A549 (cell line): Measurements from ENCODE around the gene C6orf52. TPM values are rescaled to one million over a fixed set of nuclear protein-coding genes. Genes with fewer than 3 reads are reported as not detected.

Source experiments
- ATAC-seq, 2 experiments: fragments of 200-7000 bp in 1 of 2; fragments of >200 bp in 1 of 2; cut with Nextera tagmentation in 1 of 2; cut with Tn5 transposase in 1 of 2; 3 replicates each; pipeline versions ENCODE4 v1.8.0 to v1.9.1; 2018 to 2020; ENCODE audit warnings: mild to moderate bottlenecking in 1 of 2, moderate library complexity in 1 of 2
- CTCF ChIA-PET: fragments of 300-600 bp; sonication (Branson Sonifier 250); formaldehyde crosslinking; extraction: SDS; loops from one replicate; lab custom pipeline; 2021; ENCODE audit warnings: antibody characterized with exemption, inconsistent platforms; lab: Yijun Ruan, JAX
- POLR2A ChIA-PET: fragments of 350-600 bp; formaldehyde crosslinking; extraction: SDS; loops from one replicate; lab custom pipeline; 2021; ENCODE audit warnings: antibody characterized with exemption, inconsistent platforms; lab: Yijun Ruan, JAX
- DNase-seq, 2 experiments: peaks; one replicate each; pipeline versions ENCODE4 v3.0.0 to v3.0.0-alpha.2; 2011 to 2016; ENCODE audit warnings: low read depth in 1 of 2, low spot score in 1 of 2
- FAIRE-seq: peaks from 2 replicates; lab custom pipeline; 2011; peaks lifted over from hg19 to GRCh38; lab: Jason Lieb, UNC
- H3K27ac ChIP-seq, 2 experiments: fragments of >200 bp; sonication (Bioruptor Twin); formaldehyde crosslinking; 3 replicates each; pipeline ENCODE4 v1.5.1; 2016 to 2017
- H3K4me1 ChIP-seq: fragments of >200 bp; sonication (Bioruptor Twin); formaldehyde crosslinking; 3 replicates; pipeline ENCODE4 v1.6.1; 2016
- H3K4me2 ChIP-seq: fragments of >200 bp; sonication (Bioruptor Twin); formaldehyde crosslinking; 3 replicates; pipeline ENCODE4 v1.6.1; 2016
- H3K4me3 ChIP-seq: fragments of >200 bp; sonication (Bioruptor Twin); formaldehyde crosslinking; 3 replicates; pipeline ENCODE4 v1.5.1; 2016
- H3K9me3 ChIP-seq: fragments of >200 bp; sonication (Bioruptor Twin); formaldehyde crosslinking; 3 replicates; pipeline ENCODE4 v1.6.1; 2016
- BHLHE40 ChIP-seq: IDR thresholded peaks from 2 replicates; pipeline ENCODE4 v1.6.1; 2012; ENCODE audit warnings: low read depth, low read length, inconsistent platforms
- CBX2 ChIP-seq: fragments of 200-600 bp; sonication (generic); IDR thresholded peaks from 2 replicates; pipeline ENCODE4 v1.6.1; 2016; ENCODE audit warnings: low read depth, mild to moderate bottlenecking, borderline replicate concordance
- CHD2 ChIP-seq: fragments of 150-350 bp; IDR thresholded peaks from 2 replicates; pipeline ENCODE4 v1.6.1; 2014; ENCODE audit warnings: low read length; ENCODE audit not compliant: partially characterized antibody
- CHD4 ChIP-seq: fragments of 200-600 bp; sonication (generic); IDR thresholded peaks from 2 replicates; pipeline ENCODE4 v1.6.1; 2016; ENCODE audit warnings: antibody characterized with exemption, mild to moderate bottlenecking, borderline replicate concordance
- E2F6 ChIP-seq: IDR thresholded peaks from 2 replicates; pipeline ENCODE4 v1.6.1; 2012; ENCODE audit warnings: low read depth, borderline replicate concordance
- EP300 ChIP-seq, 2 experiments: fragments of >200 bp; sonication (Bioruptor Twin); formaldehyde crosslinking; IDR thresholded peaks; 2 replicates in 1 of 2; 3 replicates in 1 of 2; pipeline ENCODE4 v1.6.1; 2016 to 2017
- FOSB ChIP-seq: fragments of 250-450 bp; sonication (Bioruptor Pico); IDR thresholded peaks from 2 replicates; pipeline ENCODE4 v1.5.0; 2020; ENCODE audit warnings: mild to moderate bottlenecking, moderate library complexity
- FOSL2 ChIP-seq, 2 experiments: fragments of 450-650 bp in 1 of 2; fragments of >200 bp in 1 of 2; sonication (Bioruptor Twin) in 1 of 2; formaldehyde crosslinking; IDR thresholded peaks; 2 replicates each; pipeline versions ENCODE4 v1.5.0 to v1.6.1; 2016 to 2020; ENCODE audit warnings: mild to moderate bottlenecking in 1 of 2, moderate library complexity in 1 of 2
- FOXS1 ChIP-seq: fragments of 250-450 bp; sonication (Bioruptor Pico); IDR thresholded peaks from 2 replicates; pipeline ENCODE4 v1.5.0; 2020; ENCODE audit warnings: mild to moderate bottlenecking, moderate library complexity
- HDAC2 ChIP-seq: fragments of 200-600 bp; sonication (generic); IDR thresholded peaks from 2 replicates; pipeline ENCODE4 v1.6.1; 2016
- HEYL ChIP-seq: fragments of 250-450 bp; sonication (Bioruptor Pico); IDR thresholded peaks from 2 replicates; pipeline ENCODE4 v1.8.0; 2021; ENCODE audit warnings: mild to moderate bottlenecking, moderate library complexity
- HOXB13 ChIP-seq: fragments of 250-450 bp; sonication (Bioruptor Pico); IDR thresholded peaks from 2 replicates; pipeline ENCODE4 v1.5.0; 2020; ENCODE audit warnings: low read depth, mild to moderate bottlenecking, moderate library complexity
- HOXB5 ChIP-seq: fragments of 250-450 bp; sonication (Bioruptor Pico); IDR thresholded peaks from 2 replicates; pipeline ENCODE4 v1.5.0; 2020; ENCODE audit warnings: mild to moderate bottlenecking, moderate library complexity
- JUNB ChIP-seq: fragments of >200 bp; sonication (Bioruptor Twin); formaldehyde crosslinking; IDR thresholded peaks from 2 replicates; pipeline ENCODE4 v1.6.1; 2016
- KDM1A ChIP-seq: fragments of 200-600 bp; sonication (generic); IDR thresholded peaks from 2 replicates; pipeline ENCODE4 v1.6.1; 2016; ENCODE audit warnings: low read depth, mild to moderate bottlenecking
- KDM5A ChIP-seq: fragments of 200-600 bp; sonication (generic); IDR thresholded peaks from 2 replicates; pipeline ENCODE4 v1.6.1; 2016; ENCODE audit warnings: antibody characterized with exemption, mild to moderate bottlenecking
- MYC ChIP-seq: IDR thresholded peaks from 2 replicates; pipeline ENCODE4 v1.6.1; 2012; ENCODE audit warnings: mild to moderate bottlenecking, inconsistent platforms, low read length, improper control_type of control experiment, borderline replicate concordance
- NR3C1 ChIP-seq: fragments of >200 bp; sonication (Bioruptor Twin); formaldehyde crosslinking; IDR thresholded peaks from 3 replicates; pipeline ENCODE4 v1.6.1; 2017
- PBX3 ChIP-seq: IDR thresholded peaks from 2 replicates; pipeline ENCODE4 v1.6.1; 2012
- PHF8 ChIP-seq: fragments of 200-600 bp; sonication (generic); IDR thresholded peaks from 2 replicates; pipeline ENCODE4 v1.6.1; 2016; ENCODE audit warnings: low read depth, mild to moderate bottlenecking, antibody characterized with exemption, moderate library complexity, borderline replicate concordance
- POLR2AphosphoS2 ChIP-seq: conservative IDR thresholded peaks from 2 replicates; pipeline ENCODE4 v1.6.1; 2012; ENCODE audit warnings: low read length, improper control_type of control experiment, inconsistent platforms
- RCOR1 ChIP-seq: fragments of 150-350 bp; IDR thresholded peaks from 2 replicates; pipeline ENCODE4 v1.6.1; 2014; ENCODE audit warnings: antibody characterized with exemption, low read length, low read depth
- RFX5 ChIP-seq: fragments of 450-650 bp; IDR thresholded peaks from 2 replicates; pipeline ENCODE4 v1.7.1; 2014; ENCODE audit warnings: antibody characterized with exemption, mild to moderate bottlenecking, moderate library complexity
- RNF2 ChIP-seq: fragments of 200-600 bp; sonication (generic); IDR thresholded peaks from 2 replicates; pipeline ENCODE4 v1.6.1; 2016; ENCODE audit warnings: low read depth, mild to moderate bottlenecking, antibody characterized with exemption, moderate library complexity, borderline replicate concordance
- SMC3 ChIP-seq: fragments of >200 bp; sonication (Bioruptor Twin); formaldehyde crosslinking; IDR thresholded peaks from 3 replicates; pipeline ENCODE4 v1.6.1; 2018; ENCODE audit warnings: inconsistent platforms
- SREBF2 ChIP-seq: fragments of 450-650 bp; IDR thresholded peaks from 2 replicates; pipeline ENCODE4 v1.6.1; 2014; ENCODE audit warnings: mild to moderate bottlenecking, moderate library complexity
- ZFP36 ChIP-seq: fragments of 450-650 bp; IDR thresholded peaks from 2 replicates; pipeline ENCODE4 v1.6.1; 2014; ENCODE audit warnings: borderline replicate concordance; ENCODE audit not compliant: partially characterized antibody
- WGBS: methylation state at CpG from one replicate; pipeline ENCODE4 v1.1.6; 2017; ENCODE audit errors: missing lambda C conversion rate; 5-methylcytosine and 5-hydroxymethylcytosine counted together
- polyA plus RNA-seq, 4 experiments: library from polyadenylated mRNA; depleted of rRNA in 3 of 4; stranded (reverse); fragments of >200 nt; fragmentation: RNase III in 1 of 4; extraction: RNeasy Plus Mini Kit Qiagen cat#74134 plus additional on column Dnase treatment in 1 of 4; gene quantifications; 2 replicates in 3 of 4; 3 replicates in 1 of 4; pipeline ENCODE4 v1.2.3, GENCODE V29; 2011 to 2017

The C6orf52 gene
- polyA plus RNA-seq, 2 of the 4 experiments (the other 2 are of a cell fraction), result 1.3 to 2.2 TPM

GRCh38 chr6:10640412-10640811, 54.0 kb downstream of the C6orf52 start:
- DNase-seq (no peak), FAIRE-seq (no peak), ATAC-seq (no peak)
- CTCF ChIA-PET, result interaction anchor here (1.0 kb wide), 1 partner anchor 130 kb away, joined by 3 read pairs; no protein-coding TSS in a partner anchor
- WGBS, result 95% methylated on average over 8 of the region's 8 CpGs
- TF ChIP-seq POLR2AphosphoS2 (no peak), ZFP36 (no peak), MYC (no peak), FOSL2 (IDR thresholded peaks at IDR 0.05) (no peak), FOSL2 (CRISPR knock-in tag; IDR thresholded peaks at IDR 0.05) (no peak), HOXB5 (CRISPR knock-in tag) (no peak), RCOR1 (no peak), KDM5A (no peak), SMC3 (no peak), SREBF2 (no peak), PHF8 (no peak), RFX5 (no peak)
- H3K4me1 ChIP-seq, result no peaks in the 10 kb centered on the region
- no peak overlapping the region for H3K4me2 ChIP-seq
- POLR2A ChIA-PET, result no interaction called here
- no peak overlapping the region for H3K27ac ChIP-seq
- H3K4me3 ChIP-seq, result no peak overlapping the region
- H3K9me3 ChIP-seq, result no peaks in the 10 kb centered on the region

- Histone ChIP-seq H3K9me3 (no peaks in the 10 kb centered on the region), H3K27ac (peak overlapping the region in 1 of 2 experiments; percentile 46; a peak in 1 of 6 replicates), H3K4me3 (no peak overlapping the region), H3K4me1 (peaks cover 9% of the 10 kb centered on the region; the same call in 2 of the 3 replicates), H3K4me2 (peak overlapping the region; percentile 19)
- CTCF ChIA-PET, result no interaction called here
- FAIRE-seq (no peak), DNase-seq (peak; percentile 28 to 45), ATAC-seq (peak; percentile 62 to 81; a peak in 5 of 6 replicates)
- TF ChIP-seq PBX3, result no peak
- TF ChIP-seq POLR2AphosphoS2, result no peak
- TF ChIP-seq CHD4, result no peak
- no peak for TF ChIP-seq RNF2
- no peak for TF ChIP-seq BHLHE40
- TF ChIP-seq EP300 (IDR thresholded peaks at IDR 0.05), result no peak
- TF ChIP-seq FOXS1 (CRISPR knock-in tag), result no peak
- no peak for TF ChIP-seq KDM5A
- no peak for TF ChIP-seq CHD2
- TF ChIP-seq HEYL (CRISPR knock-in tag), result no peak
- TF ChIP-seq KDM1A, result no peak
- TF ChIP-seq JUNB, result no peak
- 89% methylated on average over 1 of the region's 1 CpG for WGBS
- POLR2A ChIA-PET, result no interaction called here
Measured at GRCh38 chr6:10633216-10633615, 61.2 kb downstream of the C6orf52 start.

- Histone ChIP-seq H3K4me2 (no peak overlapping the region), H3K4me3 (no peak overlapping the region), H3K27ac (no peak overlapping the region), H3K4me1 (peaks cover 9% of the 10 kb centered on the region; the same call in 2 of the 3 replicates), H3K9me3 (no peaks in the 10 kb centered on the region)
- ChIA-PET POLR2A (no interaction called here), CTCF (no interaction called here)
- DNase-seq, result no peak
- TF ChIP-seq POLR2AphosphoS2, result no peak
- no peak for TF ChIP-seq HDAC2
- TF ChIP-seq BHLHE40, result no peak
- no peak for TF ChIP-seq HEYL (CRISPR knock-in tag)
- TF ChIP-seq E2F6, result no peak
- TF ChIP-seq HOXB5 (CRISPR knock-in tag), result no peak
- TF ChIP-seq NR3C1, result no peak
- TF ChIP-seq HOXB13 (CRISPR knock-in tag), result no peak
- no peak for TF ChIP-seq JUNB
- TF ChIP-seq FOSB (CRISPR knock-in tag), result no peak
- no peak for TF ChIP-seq CBX2
- no peak for FAIRE-seq
- 83% methylated on average over 1 of the region's 1 CpG for WGBS
- no peak for ATAC-seq
Measured at GRCh38 chr6:10630178-10630577, 64.2 kb downstream of the C6orf52 start.
